ENCODE data around the gene MSANTD4.
"Not testable (repeated sequence)": the region's sequence is repeated elsewhere in the genome, so short reads cannot be mapped to it uniquely, and the experiment has no call there.

MSANTD4 gene

DNA sequence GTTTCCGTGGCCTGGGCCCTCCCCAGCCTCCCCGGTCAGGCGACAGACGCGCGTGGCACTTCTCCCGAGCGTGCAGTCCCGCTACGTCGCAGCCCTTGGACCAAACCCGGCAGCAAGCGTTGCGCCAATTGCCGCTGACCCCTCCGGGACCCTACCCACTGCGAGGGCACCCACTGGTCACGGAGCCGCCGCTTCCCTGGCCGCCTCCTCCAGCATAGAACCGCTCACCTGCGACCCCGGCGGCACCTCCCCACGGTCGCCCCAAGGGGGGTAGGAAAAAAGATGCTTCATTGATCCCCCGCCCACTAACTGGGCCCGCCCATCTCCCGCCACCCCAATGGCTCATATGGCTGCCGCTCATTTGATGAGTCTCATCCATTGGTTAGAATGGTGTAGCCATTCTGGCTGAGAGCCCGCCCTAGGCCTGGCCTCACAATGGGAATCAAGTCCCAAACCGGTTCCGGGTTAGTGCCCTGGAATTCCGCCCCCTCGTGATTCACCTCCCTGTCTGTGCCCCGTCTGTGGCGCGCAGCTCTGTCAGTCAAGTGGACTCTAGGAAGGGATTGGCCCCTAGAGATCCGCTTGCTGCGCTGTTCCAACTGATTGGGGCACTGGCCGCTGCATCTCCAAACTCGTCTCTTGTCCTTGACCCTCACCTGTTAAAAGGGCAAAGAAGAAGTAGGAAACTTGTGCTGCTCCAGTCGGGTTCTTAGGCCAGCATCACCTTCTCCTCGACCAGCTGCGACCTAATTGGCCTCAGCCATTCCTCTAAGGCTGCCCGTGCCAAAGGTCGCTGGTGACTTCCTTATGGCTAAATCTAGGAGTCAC, at the start of gene MSANTD4:
MSANTD4 (minus strand) TSS at position 274 of the 828 bp plus-strand sequence. CDS start 11,323 bp downstream, outside the sequence.
- peak; percentile 86 for DNase-seq

DNA sequence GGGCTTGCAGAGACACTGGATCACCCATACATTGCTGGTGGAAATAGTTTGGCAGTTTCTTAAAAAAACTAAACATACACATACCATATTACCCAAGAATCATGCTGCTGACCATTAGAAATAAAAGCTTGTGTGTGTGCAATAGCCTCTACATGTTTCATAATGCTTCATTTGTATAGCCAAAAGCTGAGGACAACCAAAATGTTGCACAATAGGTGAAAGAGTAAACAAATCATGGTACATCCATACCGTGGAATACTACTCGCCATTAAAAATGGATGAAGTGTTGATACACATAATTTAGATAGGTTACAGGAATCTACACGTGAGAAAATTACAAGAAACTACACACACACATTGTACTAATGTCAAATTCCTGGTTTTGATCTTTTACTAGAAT, 48.6 kb upstream of the MSANTD4 start:
- DNase-seq = no peak

DNA sequence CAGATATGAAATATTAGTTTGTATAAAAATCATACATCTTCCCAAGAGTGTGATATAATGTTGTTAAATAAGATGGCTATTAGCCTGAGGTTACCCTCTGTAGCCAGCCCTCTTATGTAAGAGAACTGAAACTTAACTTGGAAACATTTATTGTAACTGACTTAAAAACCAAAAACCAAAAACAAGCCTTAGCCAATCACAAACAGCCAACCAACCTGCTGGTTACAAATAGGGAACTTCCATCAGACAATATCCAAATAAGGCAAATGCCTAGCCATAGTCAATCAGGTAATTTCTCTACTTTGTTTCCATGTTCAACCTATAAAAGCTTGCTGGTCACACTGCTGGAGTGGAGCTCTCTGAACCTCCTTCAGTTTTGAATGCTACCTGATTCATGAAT, 41.0 kb upstream of the MSANTD4 start:
- no peak for DNase-seq

DNA sequence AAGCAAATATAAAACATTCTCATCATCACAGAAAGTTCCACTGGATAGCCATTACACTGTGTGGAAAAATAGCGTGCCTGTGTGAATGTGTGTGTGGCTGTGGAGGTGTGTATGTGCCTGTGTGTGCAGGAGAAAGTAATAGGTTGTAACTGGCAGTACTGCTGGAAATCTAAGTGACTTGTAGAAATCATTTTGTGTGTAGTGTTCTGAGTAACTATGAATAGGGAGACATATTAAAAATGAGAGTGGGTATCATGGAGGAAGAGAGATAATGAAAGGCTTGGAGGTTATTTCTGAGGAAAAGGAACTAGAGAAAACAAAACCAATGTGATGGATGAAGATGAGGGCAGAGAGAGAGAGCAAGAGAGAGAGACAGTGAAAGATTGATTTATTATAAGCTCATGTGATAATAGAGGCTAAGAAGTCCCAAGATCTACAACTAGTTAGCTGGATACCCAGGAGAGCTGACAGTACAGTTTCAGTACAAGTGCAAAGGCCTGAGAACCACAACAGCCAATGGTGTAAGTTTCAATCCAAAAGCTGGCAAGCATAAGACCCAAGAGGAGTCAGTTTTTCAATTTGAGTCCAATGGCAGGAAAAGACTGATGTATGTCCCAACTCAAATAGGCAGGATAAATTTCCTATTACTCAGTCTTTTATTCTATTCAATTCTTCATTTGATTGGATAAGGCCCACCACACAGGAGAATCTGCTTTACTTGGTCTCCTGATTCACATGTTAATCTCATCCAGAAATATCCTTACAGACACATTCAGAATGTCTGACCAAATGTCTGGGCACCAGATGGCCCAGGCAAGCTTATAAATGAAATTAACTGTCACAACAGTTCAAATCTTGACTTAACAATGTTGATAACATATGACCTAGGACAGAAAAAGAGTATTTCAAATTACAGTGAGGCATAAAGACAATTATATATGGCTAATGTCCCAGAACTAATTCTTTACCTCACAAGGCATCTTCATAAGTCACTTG, 40.2 kb upstream of the MSANTD4 start:
- no peak for DNase-seq

GRCh38 chr11:106061249-106061784, 39.3 kb upstream of the MSANTD4 start:
- no peak for DNase-seq

GRCh38 chr11:106059617-106060016, 37.6 kb upstream of the MSANTD4 start:
- DNase-seq = no peak

DNA sequence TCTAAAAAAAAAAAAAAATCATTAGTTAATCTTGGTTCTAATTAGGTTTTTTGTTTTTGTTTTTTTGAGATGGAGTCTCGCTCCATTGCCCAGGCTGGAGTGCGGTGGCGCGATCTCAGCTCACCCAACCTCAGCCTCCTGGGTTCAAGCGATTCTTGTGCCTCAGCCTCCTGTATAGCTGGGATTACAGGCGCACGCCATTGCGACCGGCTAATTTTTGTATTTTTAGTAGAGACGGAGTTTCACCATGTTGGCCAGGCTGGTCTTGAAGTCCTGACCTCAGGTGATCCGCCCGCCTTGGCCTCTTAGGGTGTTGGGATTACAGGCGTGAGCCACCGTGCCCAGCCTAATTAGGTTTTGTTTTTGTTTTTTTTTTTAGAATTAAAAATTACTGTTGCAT, 36.3 kb upstream of the MSANTD4 start:
- DNase-seq = not testable (repeated sequence)

DNA sequence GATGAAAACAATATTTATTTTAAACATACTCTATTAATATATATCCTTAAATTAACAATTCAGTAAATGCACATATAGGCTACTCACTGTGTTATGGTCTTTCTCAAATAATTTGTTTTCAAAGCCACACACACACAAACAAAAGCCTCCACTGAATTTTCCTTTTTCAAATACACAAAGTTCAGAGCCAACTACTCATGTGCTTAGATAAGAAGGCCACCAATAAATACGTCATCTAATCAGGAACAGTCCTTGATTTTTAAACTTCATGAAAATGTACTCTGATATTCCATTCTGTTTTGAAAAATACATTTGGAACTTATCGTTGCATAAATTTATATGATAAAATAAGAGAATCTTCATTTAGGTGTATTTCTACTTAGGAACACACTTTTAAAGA, 29.1 kb upstream of the MSANTD4 start:
- DNase-seq = no peak

GRCh38 chr11:106049727-106050476, 27.9 kb upstream of the MSANTD4 start:
- DNase-seq = no peak

DNA sequence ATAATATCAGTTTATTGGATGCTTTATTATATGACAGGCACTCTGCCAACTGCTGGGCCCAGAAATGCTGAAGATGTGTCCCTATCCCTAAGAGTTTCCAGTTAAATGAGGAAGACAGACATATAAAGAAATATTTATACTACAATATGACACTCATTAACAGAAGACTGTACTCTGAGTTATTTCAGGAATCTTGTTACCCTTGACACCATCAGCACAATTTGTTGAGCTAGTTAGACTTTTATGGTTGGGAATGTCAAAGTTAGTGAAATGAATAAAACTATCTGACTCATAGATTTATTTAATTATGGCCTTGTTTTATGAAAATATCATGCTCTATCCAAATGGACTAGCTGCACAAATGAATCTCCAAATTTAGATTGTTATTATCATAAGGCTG, 25.6 kb upstream of the MSANTD4 start:
- no peak for DNase-seq

GRCh38 chr11:106043540-106043939, 21.5 kb upstream of the MSANTD4 start:
- no peak for DNase-seq

- no peak for DNase-seq
Observed at GRCh38 chr11:106032861-106033260, 10.8 kb upstream of the MSANTD4 start.

- no peak for DNase-seq
Observed at GRCh38 chr11:106031936-106032335, 9.9 kb upstream of the MSANTD4 start.

GRCh38 chr11:106031202-106031810, 9.3 kb upstream of the MSANTD4 start:
- no peak for DNase-seq

- no peak for DNase-seq
Observed at GRCh38 chr11:106030609-106031008, 8.6 kb upstream of the MSANTD4 start.

DNA sequence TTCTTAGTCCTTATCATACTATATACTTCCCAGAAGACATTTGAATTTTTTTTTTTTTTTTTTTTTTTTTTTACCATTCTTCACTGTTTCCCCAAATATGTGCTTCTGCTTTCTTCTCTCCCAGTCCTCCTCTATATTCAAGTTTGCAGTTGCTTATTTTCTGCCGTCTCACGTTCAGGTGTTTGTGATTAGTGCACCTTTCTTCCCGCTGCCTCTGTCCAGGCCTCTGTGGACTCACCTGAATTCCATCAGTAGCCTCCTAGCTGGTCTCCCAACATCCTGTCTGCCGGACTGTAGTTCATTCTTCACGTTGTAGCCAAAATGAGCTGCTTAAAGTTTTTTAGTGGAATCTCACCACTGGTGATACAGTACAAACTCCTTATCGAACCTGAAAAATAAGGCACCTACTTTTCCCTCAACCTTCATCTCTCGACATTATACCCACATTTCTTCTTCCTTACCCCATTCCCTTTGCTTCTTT, 795 bp upstream of the MSANTD4 start:
- DNase-seq = no peak

GRCh38 chr11:106021181-106021966, 666 bp downstream of the MSANTD4 start:
- no peak for DNase-seq

- DNase-seq = no peak
Observed at GRCh38 chr11:106017093-106017492, 4.9 kb downstream of the MSANTD4 start.

DNA sequence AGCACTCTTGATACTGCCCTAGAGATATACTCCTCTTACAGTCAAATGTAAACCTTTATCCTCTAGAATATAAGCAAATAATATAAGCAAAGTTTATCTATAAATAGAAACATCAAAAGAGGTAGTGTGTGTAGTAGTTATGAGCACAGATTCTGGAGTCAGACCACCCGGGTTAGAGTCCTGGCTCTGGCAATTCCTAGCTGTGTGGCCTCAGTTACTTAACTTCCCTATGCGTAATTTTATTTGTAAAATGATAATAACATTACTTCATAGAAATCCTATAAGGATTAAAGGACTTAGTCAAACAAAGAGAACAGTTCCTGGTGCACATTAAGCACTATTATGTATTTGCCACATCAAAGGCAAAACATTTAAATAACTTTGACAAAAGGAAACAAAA, 7.0 kb downstream of the MSANTD4 start:
- DNase-seq = no peak

GRCh38 chr11:106014620-106015019, 7.4 kb downstream of the MSANTD4 start:
- DNase-seq = no peak

DNA sequence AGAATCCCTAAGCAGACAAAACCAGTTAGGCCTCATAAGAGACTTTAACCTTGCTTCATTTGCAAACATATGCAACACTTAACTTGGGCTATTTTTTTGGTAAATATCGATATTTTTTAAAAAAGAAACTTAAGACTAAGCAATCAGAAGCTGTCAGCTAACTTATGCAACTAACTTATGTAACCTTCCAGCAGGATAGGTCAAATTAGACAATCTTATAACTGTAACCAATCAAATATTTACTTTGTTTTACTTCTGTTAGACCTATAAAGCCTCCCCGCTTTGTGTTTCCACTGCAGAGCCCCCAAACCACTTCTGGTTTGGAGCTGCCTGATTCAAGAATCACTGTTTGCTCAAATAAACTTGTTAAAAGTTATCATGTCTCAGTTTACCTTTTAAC, 8.0 kb downstream of the MSANTD4 start:
- no peak for DNase-seq
